Transverse colon (tissue), 4 donors: ENCODE data around the gene RAB12. TPM values are rescaled to one million over a fixed set of nuclear protein-coding genes. Genes with fewer than 3 reads are reported as not detected.

Experiments
- DNase-seq: peaks from one replicate; pipeline ENCODE4 v3.0.0-alpha.2; 2019
- H3K27ac ChIP-seq, 4 donors: fragments of 200-600 bp; sonication (generic); 2 replicates each; pipeline ENCODE4 v1.5.1; 2016 to 2018; ENCODE audit warnings: inconsistent platforms in 4 of 4
- H3K27me3 ChIP-seq: fragments of 200-600 bp; sonication (generic); 2 replicates; pipeline ENCODE4 v1.5.1; 2017; ENCODE audit warnings: inconsistent platforms
- H3K36me3 ChIP-seq, 4 donors: fragments of 200-600 bp; sonication (generic); 2 replicates each; pipeline ENCODE4 v1.5.1; 2017 to 2019; ENCODE audit warnings: inconsistent platforms in 4 of 4
- H3K4me1 ChIP-seq, 4 donors: fragments of 200-600 bp; sonication (generic); 2 replicates each; pipeline ENCODE4 v1.5.1; 2017 to 2020; ENCODE audit warnings: inconsistent platforms in 4 of 4
- H3K4me3 ChIP-seq, 4 donors: fragments of 200-600 bp; sonication (generic); 1 replicate in 1 of 4; 2 replicates in 3 of 4; pipeline versions ENCODE4 v1.5.1 to v1.6.1; 2017 to 2019; ENCODE audit warnings: inconsistent platforms in 4 of 4
- H3K9me3 ChIP-seq, 2 donors: fragments of 200-600 bp; sonication (generic); 2 replicates each; pipeline ENCODE4 v1.5.1; 2017 to 2019; ENCODE audit warnings: inconsistent platforms in 2 of 2
- CTCF ChIP-seq, 5 experiments: fragments of 200-600 bp in 3 of 5; fragments of 450-650 bp in 2 of 5; sonication (generic) in 3 of 5; IDR thresholded peaks; 1 replicate in 2 of 5; 2 replicates in 3 of 5; pipeline ENCODE4 v1.5.1; 2016 to 2017; ENCODE audit warnings: antibody characterized with exemption in 5 of 5, inconsistent platforms in 3 of 5, mild to moderate bottlenecking in 2 of 5, moderate library complexity in 1 of 5
- EP300 ChIP-seq: sonication (generic); formaldehyde crosslinking; IDR thresholded peaks from one replicate; pipeline ENCODE4 v1.6.1; 2017; ENCODE audit warnings: antibody characterized with exemption, low read depth
- POLR2A ChIP-seq: fragments of 450-650 bp; IDR thresholded peaks from one replicate; pipeline ENCODE4 v1.6.1; 2016; ENCODE audit warnings: antibody characterized with exemption, mild to moderate bottlenecking, moderate library complexity
- POLR2AphosphoS5 ChIP-seq, 3 donors: sonication (generic); formaldehyde crosslinking; IDR thresholded peaks; one replicate each; pipeline ENCODE4 v1.6.1; 2016; ENCODE audit warnings: antibody characterized with exemption in 3 of 3
- WGBS, 2 donors: methylation state at CpG; one replicate each; pipeline ENCODE4 v1.1.5; 2018; ENCODE audit warnings: low coverage in 1 of 2; 5-methylcytosine and 5-hydroxymethylcytosine counted together
- in situ Hi-C, 4 donors: fragments of 200-750 bp; cut with MboI; loops; one replicate each; pipeline versions ENCODE4 v1.15.0 to v1.15.1; 2017; ENCODE audit warnings: low sequenced_read_pairs in 3 of 4, low pct_ligation_motif_present in 1 of 4, low pct_unique_long_range_greater_than_20kb in 1 of 4
- intact Hi-C: fragments of 100-400 bp; cut with DNase I; formaldehyde crosslinking; loops from one replicate; pipeline ENCODE4 v1.15.1; 2023; ENCODE audit warnings: low total_unique reads
- total RNA-seq, 4 donors: library from RNA; depleted of rRNA; stranded (reverse); fragments of >200 nt; gene quantifications; one replicate each; pipeline ENCODE4 v1.1.0, GENCODE V29; 2016

RAB12 gene
- total RNA-seq, 4 donors from 2014 or later = 6.7 to 40.3 (median 23.7) TPM

- H3K4me3 ChIP-seq = no peak overlapping the region
- DNase-seq = no peak
- TF ChIP-seq EP300 (no peak), CTCF (IDR thresholded peaks at IDR 0.05) (no peak), POLR2A (no peak), POLR2AphosphoS5 (IDR thresholded peaks at IDR 0.05) (no peak)
- H3K36me3 ChIP-seq = no peaks in the 10 kb centered on the region
- in situ Hi-C loops = loop anchor here in 3 of 4 donors (10.0 to 25.0 kb wide), 2 partner anchors 326 to 528 kb away; no protein-coding TSS in a partner anchor
- H3K4me1 ChIP-seq = no peaks in the 10 kb centered on the region
- no peaks in the 10 kb centered on the region for H3K9me3 ChIP-seq
- H3K27ac ChIP-seq = no peak overlapping the region
- no peaks in the 10 kb centered on the region for H3K27me3 ChIP-seq
- 91 to 96% methylated on average over 4 to 31 of the region's 31 CpGs for WGBS, 2 donors
- intact Hi-C loops = no loop called here
These were observed 49.7 kb downstream of the RAB12 start for GRCh38 chr18:8658858-8659485.

GRCh38 chr18:8659609-8660242 lies 50.5 kb downstream of the RAB12 start:
- TF ChIP-seq POLR2AphosphoS5 (IDR thresholded peaks at IDR 0.05) (no peak), CTCF (IDR thresholded peaks at IDR 0.05) (no peak), POLR2A (no peak), EP300 (no peak)
- Histone ChIP-seq H3K4me3 (no peak overlapping the region), H3K36me3 (no peaks in the 10 kb centered on the region), H3K27ac (no peak overlapping the region), H3K27me3 (no peaks in the 10 kb centered on the region), H3K4me1 (no peaks in the 10 kb centered on the region), H3K9me3 (no peaks in the 10 kb centered on the region)
- intact Hi-C loops (no loop called here), in situ Hi-C loops (loop anchor here in 3 of 4 donors (10.0 to 25.0 kb wide), 2 partner anchors 325 to 528 kb away; no protein-coding TSS in a partner anchor)
- 93% methylated on average over 34 of the region's 36 CpGs; no CpG with 5 or more reads in 1 of the 2 donors for WGBS, 2 donors
- DNase-seq = no peak

- no peaks in the 10 kb centered on the region for H3K4me1 ChIP-seq
- no peak for DNase-seq
- in situ Hi-C loops (loop anchor here in 1 of 4 donors (25.0 kb wide), 1 partner anchor 527 kb away; no protein-coding TSS in a partner anchor), intact Hi-C loops (no loop called here)
- WGBS, 2 donors = 70 to 91% methylated on average over 3 to 5 of the region's 5 CpGs
- no peak for TF ChIP-seq POLR2AphosphoS5 (IDR thresholded peaks at IDR 0.05)
- no peak for TF ChIP-seq POLR2A
- TF ChIP-seq EP300 = no peak
- TF ChIP-seq CTCF (IDR thresholded peaks at IDR 0.05) = no peak
- H3K36me3 ChIP-seq = no peaks in the 10 kb centered on the region
- no peak overlapping the region for H3K4me3 ChIP-seq
- H3K9me3 ChIP-seq = no peaks in the 10 kb centered on the region
- H3K27ac ChIP-seq = no peak overlapping the region
- H3K27me3 ChIP-seq = no peaks in the 10 kb centered on the region
These were observed 51.1 kb downstream of the RAB12 start for GRCh38 chr18:8660316-8660715.

DNA sequence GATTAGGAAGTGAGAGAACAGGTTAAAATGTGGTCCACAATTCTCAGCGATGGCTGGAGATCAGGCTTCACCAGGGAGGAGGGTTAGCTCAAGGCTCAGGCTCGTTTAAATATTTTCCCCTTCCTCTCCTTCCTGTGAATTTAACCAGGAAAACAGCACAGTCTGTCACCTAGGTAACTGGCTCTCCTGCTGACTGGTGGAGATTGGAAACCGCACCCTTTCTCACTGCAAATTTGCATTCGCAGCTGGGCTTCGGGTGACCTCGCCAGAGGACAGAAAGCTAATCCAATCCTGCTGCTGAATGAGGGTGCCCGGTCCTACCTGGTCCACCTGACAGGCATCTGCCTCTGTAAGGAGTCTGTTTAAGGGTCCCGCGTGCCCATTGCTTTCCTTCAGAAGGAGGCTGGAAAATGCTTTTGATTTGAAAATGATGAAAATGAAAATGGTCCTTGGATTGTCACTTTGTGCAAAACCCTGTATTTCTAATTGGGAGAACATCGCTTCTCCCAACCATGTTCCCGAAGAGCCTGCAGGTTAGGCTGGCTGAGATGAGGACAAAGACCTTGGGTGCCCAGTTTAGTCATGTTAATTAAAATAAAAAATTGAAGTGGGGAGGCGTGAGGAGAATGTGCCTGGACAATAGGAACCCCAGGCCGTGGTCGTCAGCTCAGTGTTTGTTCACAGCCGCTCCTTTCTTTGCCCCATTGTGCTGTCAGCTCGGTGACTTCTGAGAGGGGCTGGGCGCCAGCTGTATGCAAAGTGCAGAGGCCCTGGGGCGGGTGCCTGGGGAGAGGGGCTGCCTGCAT lies 52.7 kb downstream of the RAB12 start:
- WGBS, 2 donors = 34 to 35% methylated on average over 11 to 18 of the region's 18 CpGs
- no peaks in the 10 kb centered on the region for H3K4me1 ChIP-seq
- H3K36me3 ChIP-seq = no peaks in the 10 kb centered on the region
- H3K9me3 ChIP-seq = no peaks in the 10 kb centered on the region
- H3K27ac ChIP-seq = no peak overlapping the region
- H3K27me3 ChIP-seq = no peaks in the 10 kb centered on the region
- intact Hi-C loops (no loop called here), in situ Hi-C loops (loop anchor here in 1 of 4 donors (25.0 kb wide), 1 partner anchor 525 kb away; no protein-coding TSS in a partner anchor)
- TF ChIP-seq POLR2A = no peak
- DNase-seq = peak; percentile 31
- no peak overlapping the region for H3K4me3 ChIP-seq
